Activated T-cell treated with anti-CD3 and anti-CD28 coated beads for 1 hour (primary cell): ENCODE data around the gene CCDC73.

Experiments used
- DNase-seq: peaks from one replicate; pipeline ENCODE4 v3.0.0-alpha.2; 2020; ENCODE audit warnings: low read depth

Gene CCDC73

DNA sequence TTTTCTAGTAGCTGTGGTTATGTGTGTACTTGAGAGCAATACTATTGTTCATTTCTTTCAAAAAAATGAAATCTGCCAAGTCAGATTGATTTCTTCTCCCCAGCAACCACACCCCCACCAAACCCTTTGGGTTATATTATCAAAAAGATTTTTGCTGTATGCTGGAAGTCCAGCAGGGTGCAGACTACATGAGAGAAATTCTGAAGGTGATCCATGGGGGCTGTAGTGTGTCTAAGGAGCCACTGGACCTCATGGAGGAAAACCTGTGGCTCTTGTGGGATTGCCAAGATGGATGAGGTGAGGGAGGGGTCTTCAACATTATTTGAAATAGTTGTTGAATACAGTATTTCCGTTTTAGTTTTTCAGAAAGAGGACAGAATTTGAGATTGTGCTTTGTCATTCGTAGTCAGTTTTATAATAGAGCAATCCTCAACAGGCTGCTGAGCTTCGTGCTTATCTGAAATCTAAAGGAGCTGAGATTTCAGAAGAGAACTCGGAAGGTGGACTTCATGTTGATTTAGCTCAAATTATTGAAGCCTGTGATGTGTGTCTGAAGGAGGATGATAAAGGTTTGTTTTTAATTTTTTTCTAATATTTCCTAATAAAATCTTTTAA is 207.8 kb downstream of the CCDC73 start:
- DNase-seq = no peak

DNA sequence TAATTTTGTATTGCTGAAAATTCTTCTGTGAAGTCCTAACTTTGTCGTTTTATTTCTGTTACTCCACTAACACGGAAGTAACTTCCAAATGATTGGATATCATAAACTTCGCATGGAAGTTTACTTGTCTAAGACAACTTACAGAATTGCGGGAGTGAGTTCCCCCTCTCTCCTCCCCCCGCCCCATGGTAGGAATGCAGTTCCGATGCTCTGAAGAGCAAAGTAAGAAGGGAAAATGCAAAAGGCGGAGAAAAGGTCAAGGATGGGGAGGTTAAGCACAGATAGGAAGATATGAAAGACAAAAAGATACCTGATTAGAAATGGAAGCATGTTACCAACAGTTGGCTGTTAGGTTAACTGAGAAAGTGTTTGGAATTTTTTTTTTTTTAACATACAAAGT is 209.5 kb downstream of the CCDC73 start:
- DNase-seq = no peak

DNA sequence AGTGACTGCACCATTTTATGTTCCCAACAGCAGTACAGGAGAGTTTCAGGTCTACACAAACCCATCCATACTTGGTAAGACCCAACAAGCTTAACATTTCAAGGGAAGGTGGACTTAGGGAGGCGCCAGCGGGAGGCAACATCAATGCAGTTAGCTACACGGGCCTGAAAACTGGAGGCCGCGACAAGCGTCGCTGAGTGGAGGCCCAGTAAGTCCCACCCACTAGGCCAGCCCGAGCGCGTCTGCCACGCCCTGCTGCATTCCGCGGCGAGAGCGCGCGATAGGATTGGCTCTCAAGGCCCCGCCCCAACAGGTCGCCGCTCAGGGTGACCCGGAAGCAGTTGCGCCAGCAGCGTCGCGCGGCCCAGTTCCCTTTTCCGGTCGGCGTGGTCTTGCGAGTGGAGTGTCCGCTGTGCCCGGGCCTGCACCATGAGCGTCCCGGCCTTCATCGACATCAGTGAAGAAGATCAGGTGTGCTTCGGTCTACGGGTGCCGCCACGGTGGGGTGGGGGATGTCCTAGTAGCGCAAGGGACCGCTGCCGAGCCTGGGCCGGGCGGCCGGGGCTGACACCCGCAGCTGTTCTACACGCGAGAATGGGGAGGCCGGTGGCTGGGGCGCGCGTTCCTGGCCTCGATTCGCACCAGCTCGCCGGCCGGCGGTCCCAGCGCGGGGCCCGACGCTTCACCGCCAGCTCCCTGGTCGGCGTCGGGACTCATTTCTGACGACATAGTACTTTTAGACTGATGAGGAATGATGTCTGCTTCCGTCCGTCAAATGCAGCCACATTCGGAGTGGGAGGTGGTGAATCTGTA is 210.8 kb downstream of the CCDC73 start, which contains the start of gene EIF3M:
Gene EIF3M (plus strand): TSS at position 373 of the 813 bp plus-strand sequence. CDS start 57 bp downstream, at position 430.
- peak; percentile 90 for DNase-seq

DNA sequence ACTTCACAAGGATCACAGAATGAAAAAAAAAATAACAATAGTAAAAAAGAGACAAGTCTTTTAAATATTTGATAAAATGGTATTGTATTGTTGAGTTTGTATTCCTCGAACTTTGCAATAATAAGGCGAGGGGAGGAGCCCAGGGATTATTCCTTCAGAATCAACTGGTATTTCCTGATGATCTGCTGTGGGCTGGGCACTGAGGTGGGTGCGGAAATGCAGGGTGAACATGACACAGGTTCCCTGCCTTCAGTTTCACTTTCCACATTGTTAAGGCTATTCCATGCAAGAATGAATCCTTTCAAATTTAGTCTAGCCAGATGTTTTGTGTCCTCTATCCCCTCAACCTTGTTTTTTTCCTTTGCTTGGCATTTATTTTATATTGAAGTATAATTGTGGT is 212.9 kb downstream of the CCDC73 start:
- DNase-seq = no peak

DNA sequence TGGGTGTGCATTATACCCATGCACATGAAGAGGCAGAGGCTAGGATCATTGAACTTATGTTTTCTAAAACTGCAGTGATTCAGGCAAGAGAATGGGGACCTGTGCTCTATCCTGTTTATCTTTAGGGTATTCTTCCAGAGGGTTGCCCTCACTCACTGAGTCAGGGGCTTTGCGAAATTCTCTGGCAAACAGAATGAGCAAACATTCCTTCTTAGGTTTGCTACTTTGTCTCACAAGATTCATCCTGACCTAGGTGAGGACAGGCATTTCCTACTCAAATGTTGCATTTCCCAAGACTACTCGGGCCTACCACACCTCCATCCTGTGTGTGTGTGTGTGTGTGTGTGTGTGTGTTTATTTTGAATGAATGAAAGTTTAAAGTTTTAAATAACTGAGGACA is 213.5 kb downstream of the CCDC73 start:
- DNase-seq = no peak

DNA sequence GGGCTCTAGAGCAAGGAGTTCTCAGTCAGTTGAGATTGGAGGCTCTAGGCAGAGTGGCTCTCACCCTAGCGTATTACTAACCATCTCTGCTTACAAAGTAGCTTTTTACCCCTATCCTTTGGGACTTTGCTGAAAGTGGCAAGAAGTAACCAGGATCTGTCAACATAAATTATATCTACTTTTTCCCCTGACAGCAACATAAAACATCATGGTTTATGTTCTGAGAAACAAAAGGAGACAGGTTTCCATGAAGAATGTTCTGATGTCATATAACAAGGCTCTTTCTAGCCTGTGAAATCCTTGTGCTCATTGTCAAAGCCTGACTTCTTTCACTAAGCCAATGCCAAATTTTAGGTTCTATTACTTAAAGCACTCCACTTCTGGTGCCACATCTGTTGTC is 218.0 kb downstream of the CCDC73 start:
- DNase-seq = no peak

DNA sequence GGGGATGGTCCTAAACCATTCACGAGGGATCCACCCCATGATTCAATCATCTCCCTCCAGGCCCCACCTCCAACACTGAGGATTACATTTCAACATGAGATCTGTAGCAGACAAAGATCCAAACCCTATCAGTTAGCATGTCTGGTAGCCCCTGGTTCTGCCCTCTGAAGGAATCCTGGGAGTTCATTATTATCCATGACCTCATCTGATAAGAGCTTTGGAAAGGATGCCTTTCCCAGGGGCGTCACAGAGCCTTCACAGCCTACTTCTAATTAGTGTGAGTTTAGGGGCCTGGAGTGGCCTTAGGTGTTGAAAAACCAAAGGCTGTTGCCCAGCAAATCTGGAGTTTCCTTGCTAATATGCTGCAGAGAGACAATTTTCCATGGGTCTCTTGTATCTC is 219.4 kb downstream of the CCDC73 start:
- no peak for DNase-seq

DNA sequence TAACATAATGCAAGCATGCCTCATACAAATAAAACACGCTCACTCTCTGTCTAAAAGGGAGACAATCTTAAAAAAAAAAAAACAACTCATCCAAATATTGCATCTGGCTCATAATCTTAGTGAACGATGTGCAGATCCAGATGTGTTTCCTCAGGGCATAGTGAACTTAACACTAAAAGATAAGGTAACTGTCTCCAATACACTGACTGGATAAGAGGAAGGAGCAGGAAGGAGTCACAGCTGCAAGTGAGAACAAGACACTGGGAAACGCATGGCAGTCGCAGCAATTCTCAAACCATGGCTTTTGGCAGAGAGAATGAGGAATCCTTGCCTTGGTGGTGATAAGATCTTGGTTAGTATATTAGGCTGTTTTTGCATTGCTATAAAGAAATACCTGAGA is 220.0 kb downstream of the CCDC73 start:
- no peak for DNase-seq

DNA sequence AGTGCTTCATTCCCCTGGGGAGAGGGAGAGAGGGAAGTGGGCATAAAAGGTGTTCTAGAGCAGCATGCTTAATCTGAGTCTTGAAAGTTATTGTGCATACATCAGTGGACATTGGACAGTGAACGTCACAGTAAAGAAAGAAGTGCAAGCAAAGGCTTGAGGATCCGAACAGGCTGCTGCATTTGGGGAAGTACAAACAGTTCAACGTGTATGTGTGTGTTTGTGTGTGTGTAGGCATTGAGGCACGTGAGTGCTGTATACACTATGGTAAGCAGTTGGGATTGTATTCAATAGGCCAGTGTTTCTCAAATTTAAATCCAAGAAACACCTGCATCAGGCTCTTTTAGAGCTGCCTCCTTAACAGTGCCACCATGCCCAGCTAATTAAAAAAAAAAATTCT is 221.2 kb downstream of the CCDC73 start:
- DNase-seq = no peak

DNA sequence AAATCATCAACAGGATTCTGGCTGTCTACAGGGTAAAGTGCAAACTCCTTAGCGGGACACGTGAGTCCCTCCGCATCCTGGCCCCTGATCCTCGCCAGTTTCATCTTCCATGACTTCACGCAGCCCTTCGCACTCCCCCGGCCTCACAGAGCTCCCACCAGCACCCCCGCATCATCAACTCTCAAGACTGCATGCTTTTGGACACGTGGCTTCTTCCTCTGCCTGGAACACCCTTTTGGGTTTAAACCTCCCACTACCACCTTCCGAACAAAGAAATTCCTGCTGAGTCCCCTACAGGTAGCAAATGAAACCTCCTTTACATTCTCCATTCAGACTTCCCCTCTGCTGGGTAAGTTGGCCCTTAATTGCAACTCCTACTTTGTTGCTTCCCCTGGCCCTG is 223.4 kb downstream of the CCDC73 start:
- no peak for DNase-seq

DNA sequence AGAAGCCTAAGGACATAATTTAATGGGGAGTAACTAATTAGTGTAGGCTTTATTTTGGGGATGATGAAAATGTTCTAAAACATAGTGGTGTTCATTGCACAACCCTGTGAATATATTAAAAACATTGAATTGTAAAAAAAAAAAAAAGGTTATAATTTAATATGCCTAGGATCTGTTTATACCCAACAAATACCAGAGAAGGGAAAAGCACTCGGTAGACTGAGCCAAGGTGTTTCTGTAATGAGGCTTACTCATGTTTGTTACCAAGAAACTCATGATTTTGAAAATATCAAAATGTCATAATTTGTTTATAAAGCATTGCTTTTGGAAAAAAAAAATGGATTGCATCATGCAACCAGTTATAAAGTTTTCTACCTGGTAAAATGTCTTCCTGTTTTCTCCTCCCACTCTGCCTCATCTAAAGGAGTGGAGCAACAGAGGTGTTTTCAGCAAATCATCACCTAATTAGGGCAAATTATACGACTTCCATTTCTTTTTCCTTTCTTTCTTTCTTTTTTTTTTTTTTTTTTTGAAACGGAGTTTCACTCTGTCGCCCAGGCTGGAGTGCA is 225.1 kb downstream of the CCDC73 start:
- DNase-seq = no peak

DNA sequence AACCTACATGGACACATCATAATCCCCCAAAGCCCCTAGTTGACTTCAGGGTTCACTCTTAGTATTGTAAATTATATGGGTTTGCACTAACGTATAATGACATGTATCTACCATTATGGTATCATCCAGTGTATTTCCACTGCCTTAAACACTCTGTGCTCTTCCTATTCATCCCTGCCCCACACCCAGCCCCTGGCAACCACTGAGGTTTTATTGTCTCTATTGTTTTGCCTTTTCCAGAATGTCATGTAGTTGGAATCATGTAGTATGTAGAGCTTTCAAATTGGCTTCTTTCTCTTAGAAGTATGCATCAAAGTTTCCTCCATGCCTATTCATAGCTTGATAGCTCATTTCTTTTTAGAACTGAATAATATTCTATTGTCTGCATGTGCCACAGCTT is 227.3 kb downstream of the CCDC73 start:
- no peak for DNase-seq

DNA sequence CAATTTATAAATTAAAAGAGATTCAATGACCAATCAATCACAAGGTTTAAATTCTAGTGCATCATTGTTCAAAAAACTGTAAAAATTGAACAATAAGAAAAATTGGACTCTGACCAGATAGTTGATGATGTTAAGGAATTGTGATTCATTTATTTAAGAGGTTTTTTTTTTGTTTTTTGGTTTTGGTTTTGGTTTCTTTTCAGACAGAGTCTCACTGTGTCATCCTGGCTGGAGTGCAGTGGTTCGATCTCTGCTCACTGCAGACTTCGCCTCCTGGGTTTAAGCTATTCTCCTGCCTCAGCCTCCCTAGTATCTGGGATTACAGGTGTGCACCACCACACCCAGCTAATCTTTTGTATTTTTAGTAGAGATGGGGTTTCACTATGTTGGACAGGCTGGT is 227.9 kb downstream of the CCDC73 start:
- no peak for DNase-seq

DNA sequence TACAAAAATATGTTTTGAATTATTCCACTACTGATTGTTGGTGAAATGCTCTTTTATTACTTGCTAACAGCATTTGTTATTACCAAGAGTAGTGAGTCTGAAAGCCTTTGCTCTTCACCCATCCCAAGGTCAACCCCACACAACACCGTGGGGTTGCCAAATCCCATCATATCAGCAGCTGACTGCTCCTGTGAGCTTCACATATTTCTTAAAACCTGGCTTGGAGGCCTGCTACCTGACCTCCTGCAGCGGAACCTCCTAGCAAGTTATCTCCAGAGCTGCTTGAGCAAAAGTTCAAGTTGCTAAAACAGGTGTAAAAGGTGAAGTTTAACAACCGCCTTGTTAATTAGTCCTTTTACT is 230.9 kb downstream of the CCDC73 start:
- DNase-seq = no peak

DNA sequence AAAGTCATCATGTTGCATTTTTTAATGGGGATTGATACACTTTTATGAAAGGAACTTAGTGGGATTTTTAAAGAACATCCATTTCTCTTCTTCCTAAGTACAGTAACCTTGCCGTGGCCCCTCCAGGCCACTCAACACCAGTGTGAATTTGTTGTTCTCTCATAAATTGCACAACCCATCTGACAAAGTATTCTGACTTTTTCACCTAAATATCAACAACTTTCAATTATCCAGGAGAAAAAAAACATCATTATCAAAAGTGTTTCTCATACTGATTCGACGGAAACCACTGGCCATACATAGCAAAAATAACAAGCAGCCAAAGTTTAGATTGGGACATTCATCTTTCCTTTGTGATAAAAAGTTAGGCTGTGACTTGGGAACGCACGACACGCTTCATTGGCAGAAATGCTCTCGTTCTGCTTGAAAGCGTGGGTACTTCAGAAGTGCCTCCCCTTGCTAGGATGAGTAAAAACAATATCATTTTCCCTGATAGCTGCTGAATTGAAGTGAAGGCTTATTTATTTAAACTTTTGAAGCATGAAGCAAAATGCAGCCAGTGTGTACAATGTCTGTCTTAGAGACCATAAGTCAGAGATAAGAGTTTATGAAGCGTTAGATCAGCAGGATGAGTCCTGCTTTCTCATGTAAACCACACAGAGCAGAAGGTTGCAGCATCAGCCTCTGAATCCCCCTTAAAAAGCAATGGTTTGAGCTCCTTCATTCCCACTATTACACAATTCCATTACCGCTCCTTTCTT is 231.4 kb downstream of the CCDC73 start:
- DNase-seq = no peak

DNA sequence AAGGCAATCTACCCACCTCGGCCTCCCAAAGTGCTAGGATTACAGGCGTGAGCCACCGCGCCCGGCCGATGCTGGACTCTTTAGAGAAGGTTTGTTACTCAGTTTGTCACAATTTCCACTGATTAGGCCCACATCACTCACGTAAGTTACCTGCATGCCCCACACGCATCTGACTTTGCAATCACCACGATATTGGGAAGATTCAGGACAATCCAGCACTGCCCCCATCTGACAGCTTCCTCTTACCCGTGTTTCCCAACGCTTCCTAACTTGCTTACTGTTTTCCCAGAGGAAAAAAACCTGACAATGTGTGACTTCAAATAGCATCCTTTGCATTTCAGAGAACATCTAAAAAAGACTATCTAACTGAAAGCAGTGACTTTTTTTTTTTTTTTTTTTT is 232.6 kb downstream of the CCDC73 start:
- no peak for DNase-seq

DNA sequence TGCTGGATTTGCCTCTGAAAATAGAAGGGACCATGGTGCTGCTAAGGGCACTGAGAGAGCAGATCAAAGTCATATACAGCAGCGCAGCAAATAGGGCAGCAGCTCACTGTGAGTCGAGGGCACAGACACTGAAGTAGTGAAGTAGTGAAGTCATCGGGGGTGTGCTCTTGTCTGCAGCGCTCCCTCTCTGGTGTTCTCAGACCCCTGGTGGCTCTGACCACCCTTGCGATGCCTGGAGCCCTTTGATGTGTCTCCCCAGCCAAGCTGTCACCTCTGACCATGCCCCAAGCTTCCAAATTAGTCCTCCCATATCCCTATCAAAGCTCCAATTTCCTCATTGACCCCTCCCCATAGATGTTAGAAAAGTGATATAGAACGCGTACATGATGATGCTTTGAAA is 238.6 kb downstream of the CCDC73 start:
- DNase-seq = no peak

DNA sequence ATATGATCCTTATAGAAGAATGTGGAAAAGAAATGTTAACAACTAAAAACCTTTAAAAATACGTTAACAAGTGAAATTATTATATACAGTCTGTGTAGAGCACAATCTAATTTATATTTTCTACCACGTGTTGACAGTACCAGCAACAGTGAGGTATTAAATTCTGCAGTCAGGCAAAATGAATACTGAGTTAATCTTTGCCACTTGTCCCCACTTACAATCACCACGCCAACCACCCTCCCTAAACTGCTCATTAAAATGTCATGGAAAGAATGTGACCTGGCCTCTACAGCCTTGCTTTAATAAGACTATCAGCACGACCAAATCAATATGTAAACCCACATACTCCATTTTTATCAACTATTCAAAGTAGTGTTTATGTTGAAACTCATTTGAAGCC is 239.4 kb downstream of the CCDC73 start:
- DNase-seq = no peak
